ENCODE data around the gene EIF2S2.

The EIF2S2 gene

GRCh38 chr20:34090645-34091044 is 21.4 kb downstream of the EIF2S2 start:
- H3K4me3 ChIP-seq = no peak overlapping the region
- peaks cover 91% of the 10 kb centered on the region for H3K36me3 ChIP-seq (replicated peaks)
- H3K9me3 ChIP-seq = no peaks in the 10 kb centered on the region
- no peaks in the 10 kb centered on the region for H3K4me1 ChIP-seq
- no peak for DNase-seq (ENCODE audit: low spot score in 2 of 2)
- in situ Hi-C loops (cut with MboI; ENCODE audit: low sequenced_read_pairs) = no loop called here
- no peaks in the 10 kb centered on the region for H3K27me3 ChIP-seq (ENCODE audit: low read depth)

- Histone ChIP-seq H3K36me3 (replicated peaks) (peaks cover 83% of the 10 kb centered on the region), H3K9me3 (no peaks in the 10 kb centered on the region)
- no peak for DNase-seq (ENCODE audit: low spot score in 2 of 2)
These were observed 22.2 kb downstream of the EIF2S2 start for GRCh38 chr20:34089655-34090345.

GRCh38 chr20:34089175-34089479 is 22.9 kb downstream of the EIF2S2 start:
- Histone ChIP-seq H3K4me1 (no peaks in the 10 kb centered on the region), H3K36me3 (replicated peaks) (peaks cover 76% of the 10 kb centered on the region), H3K27me3 (ENCODE audit: low read depth) (no peaks in the 10 kb centered on the region), H3K4me3 (no peak overlapping the region), H3K9me3 (no peaks in the 10 kb centered on the region)
- DNase-seq (ENCODE audit: low spot score in 2 of 2) = no peak
- in situ Hi-C loops (cut with MboI; ENCODE audit: low sequenced_read_pairs) = no loop called here

More at GRCh38 chr20:34089655-34090345, 22.2 kb downstream of the EIF2S2 start:
- Histone ChIP-seq H3K27me3 (ENCODE audit: low read depth) (no peaks in the 10 kb centered on the region), H3K4me1 (no peaks in the 10 kb centered on the region), H3K4me3 (no peak overlapping the region)
- in situ Hi-C loops (cut with MboI; ENCODE audit: low sequenced_read_pairs) = no loop called here

- H3K36me3 ChIP-seq (replicated peaks) = peaks cover 70% of the 10 kb centered on the region
- no peak overlapping the region for H3K4me3 ChIP-seq
- H3K4me1 ChIP-seq = no peaks in the 10 kb centered on the region
- no peaks in the 10 kb centered on the region for H3K9me3 ChIP-seq
- DNase-seq (ENCODE audit: low spot score in 2 of 2) = no peak
- no peaks in the 10 kb centered on the region for H3K27me3 ChIP-seq (ENCODE audit: low read depth)
- in situ Hi-C loops (cut with MboI; ENCODE audit: low sequenced_read_pairs) = no loop called here
These were observed 23.5 kb downstream of the EIF2S2 start for GRCh38 chr20:34088305-34089174.

- Histone ChIP-seq H3K27me3 (ENCODE audit: low read depth) (no peaks in the 10 kb centered on the region), H3K4me1 (no peaks in the 10 kb centered on the region), H3K4me3 (no peak overlapping the region), H3K36me3 (replicated peaks) (peaks cover 54% of the 10 kb centered on the region), H3K9me3 (no peaks in the 10 kb centered on the region)
- in situ Hi-C loops (cut with MboI; ENCODE audit: low sequenced_read_pairs) = no loop called here
- no peak for DNase-seq (ENCODE audit: low spot score in 2 of 2)
These were observed 26.5 kb downstream of the EIF2S2 start for GRCh38 chr20:34085544-34086040.

- DNase-seq (ENCODE audit: low spot score in 2 of 2) = no peak
- Histone ChIP-seq H3K4me3 (no peak overlapping the region), H3K36me3 (replicated peaks) (peaks cover 43% of the 10 kb centered on the region), H3K9me3 (no peaks in the 10 kb centered on the region), H3K4me1 (no peaks in the 10 kb centered on the region), H3K27me3 (ENCODE audit: low read depth) (no peaks in the 10 kb centered on the region)
- in situ Hi-C loops (cut with MboI; ENCODE audit: low sequenced_read_pairs) = no loop called here
These were observed 27.7 kb downstream of the EIF2S2 start for GRCh38 chr20:34084227-34084923.

GRCh38 chr20:34083781-34084180 is 28.3 kb downstream of the EIF2S2 start:
- peaks cover 38% of the 10 kb centered on the region for H3K36me3 ChIP-seq (replicated peaks)

GRCh38 chr20:34083137-34083536 is 28.9 kb downstream of the EIF2S2 start:
- H3K36me3 ChIP-seq (replicated peaks) = peaks cover 36% of the 10 kb centered on the region
- no peak for DNase-seq (ENCODE audit: low spot score in 2 of 2)
- no peaks in the 10 kb centered on the region for H3K27me3 ChIP-seq (ENCODE audit: low read depth)
- H3K4me1 ChIP-seq = no peaks in the 10 kb centered on the region
- H3K4me3 ChIP-seq = no peak overlapping the region
- no peaks in the 10 kb centered on the region for H3K9me3 ChIP-seq
- in situ Hi-C loops (cut with MboI; ENCODE audit: low sequenced_read_pairs) = no loop called here

More at GRCh38 chr20:34083781-34084180, 28.3 kb downstream of the EIF2S2 start:
- Histone ChIP-seq H3K9me3 (no peaks in the 10 kb centered on the region), H3K27me3 (ENCODE audit: low read depth) (no peaks in the 10 kb centered on the region), H3K4me3 (no peak overlapping the region), H3K4me1 (no peaks in the 10 kb centered on the region)
- in situ Hi-C loops (cut with MboI; ENCODE audit: low sequenced_read_pairs) = no loop called here
- no peak for DNase-seq (ENCODE audit: low spot score in 2 of 2)

GRCh38 chr20:34082232-34082887 is 29.7 kb downstream of the EIF2S2 start:
- H3K4me1 ChIP-seq = no peaks in the 10 kb centered on the region
- no peak for DNase-seq (ENCODE audit: low spot score in 2 of 2)
- in situ Hi-C loops (cut with MboI; ENCODE audit: low sequenced_read_pairs) = no loop called here
- H3K9me3 ChIP-seq = no peaks in the 10 kb centered on the region
- H3K36me3 ChIP-seq (replicated peaks) = peaks cover 31% of the 10 kb centered on the region
- H3K27me3 ChIP-seq (ENCODE audit: low read depth) = no peaks in the 10 kb centered on the region
- no peak overlapping the region for H3K4me3 ChIP-seq

- H3K27me3 ChIP-seq (ENCODE audit: low read depth) = no peaks in the 10 kb centered on the region
- H3K9me3 ChIP-seq = no peaks in the 10 kb centered on the region
- H3K4me1 ChIP-seq = no peaks in the 10 kb centered on the region
- H3K36me3 ChIP-seq (replicated peaks) = peaks cover 31% of the 10 kb centered on the region
- in situ Hi-C loops (cut with MboI; ENCODE audit: low sequenced_read_pairs) = no loop called here
- H3K4me3 ChIP-seq = no peak overlapping the region
- no peak for DNase-seq (ENCODE audit: low spot score in 2 of 2)
These were observed 32.2 kb downstream of the EIF2S2 start for GRCh38 chr20:34079818-34080217.

- no peaks in the 10 kb centered on the region for H3K27me3 ChIP-seq (ENCODE audit: low read depth)
- peaks cover 36% of the 10 kb centered on the region for H3K36me3 ChIP-seq (replicated peaks)
- no peak for DNase-seq (ENCODE audit: low spot score in 2 of 2)
- H3K4me1 ChIP-seq = no peaks in the 10 kb centered on the region
- no peaks in the 10 kb centered on the region for H3K9me3 ChIP-seq
- H3K4me3 ChIP-seq = no peak overlapping the region
- in situ Hi-C loops (cut with MboI; ENCODE audit: low sequenced_read_pairs) = no loop called here
These were observed 33.5 kb downstream of the EIF2S2 start for GRCh38 chr20:34078540-34078939.

GRCh38 chr20:34076952-34077351 is 35.1 kb downstream of the EIF2S2 start:
- H3K4me3 ChIP-seq = no peak overlapping the region
- no peaks in the 10 kb centered on the region for H3K4me1 ChIP-seq
- no peaks in the 10 kb centered on the region for H3K27me3 ChIP-seq (ENCODE audit: low read depth)
- in situ Hi-C loops (cut with MboI; ENCODE audit: low sequenced_read_pairs) = no loop called here
- H3K9me3 ChIP-seq = no peaks in the 10 kb centered on the region
- no peak for DNase-seq (ENCODE audit: low spot score in 2 of 2)
- H3K36me3 ChIP-seq (replicated peaks) = peaks cover 46% of the 10 kb centered on the region

GRCh38 chr20:34075647-34076046 is 36.4 kb downstream of the EIF2S2 start:
- Histone ChIP-seq H3K36me3 (replicated peaks) (peaks cover 35% of the 10 kb centered on the region), H3K27me3 (ENCODE audit: low read depth) (no peaks in the 10 kb centered on the region), H3K4me3 (no peak overlapping the region), H3K9me3 (no peaks in the 10 kb centered on the region), H3K4me1 (no peaks in the 10 kb centered on the region)
- in situ Hi-C loops (cut with MboI; ENCODE audit: low sequenced_read_pairs) = no loop called here
- DNase-seq (ENCODE audit: low spot score in 2 of 2) = no peak

All from HAP-1 (cell line).